ENCODE data around the gene KIF17. TPM values are rescaled to one million over a fixed set of nuclear protein-coding genes. Genes with fewer than 3 reads are reported as not detected.

KIF17 gene
- total and polyA plus RNA-seq, 8 donors = 0.20 to 1.1 (median 0.69) TPM

- ATAC-seq = no peak
- 87 to 94% methylated on average over 15 of the region's 15 CpGs for WGBS, 2 donors
- no peaks in the 10 kb centered on the region for H3K36me3 ChIP-seq
- H3K27me3 ChIP-seq = no peaks in the 10 kb centered on the region
- no peak for DNase-seq
- H3K4me3 ChIP-seq = no peak overlapping the region
- FAIRE-seq = no peak
- no peak overlapping the region for H3K27ac ChIP-seq
- H3K9me3 ChIP-seq = no peaks in the 10 kb centered on the region
- intact Hi-C loops (cut with DNase I) = no loop called here
- peaks cover 0 to 3% (median 0%) of the 10 kb centered on the region in 3 donors for H3K4me1 ChIP-seq
- TF ChIP-seq CTCF (IDR thresholded peaks at IDR 0.05) = no peak
These were observed 2.4 kb downstream of the KIF17 start for GRCh38 chr1:20715406-20715805.

- intact Hi-C loops (cut with DNase I) = no loop called here
- no peak for TF ChIP-seq CTCF (IDR thresholded peaks at IDR 0.05)
- WGBS, 2 donors = 87 to 93% methylated on average over 6 of the region's 6 CpGs
- Histone ChIP-seq H3K36me3 (no peaks in the 10 kb centered on the region), H3K9me3 (no peaks in the 10 kb centered on the region), H3K4me3 (no peak overlapping the region), H3K4me1 (peaks cover 0 to 3% (median 0%) of the 10 kb centered on the region in 3 donors), H3K27ac (no peak overlapping the region), H3K27me3 (no peaks in the 10 kb centered on the region)
- no peak for DNase-seq
- FAIRE-seq = no peak
- no peak for ATAC-seq
These were observed 4.4 kb downstream of the KIF17 start for GRCh38 chr1:20713440-20713839.

GRCh38 chr1:20712215-20712577 lies 5.6 kb downstream of the KIF17 start:
- no peaks in the 10 kb centered on the region for H3K36me3 ChIP-seq
- H3K9me3 ChIP-seq = no peaks in the 10 kb centered on the region
- no peaks in the 10 kb centered on the region for H3K27me3 ChIP-seq
- TF ChIP-seq CTCF (IDR thresholded peaks at IDR 0.05) = no peak
- WGBS, 2 donors = 80 to 97% methylated on average over 6 of the region's 6 CpGs
- FAIRE-seq (no peak), DNase-seq (no peak), ATAC-seq (no peak)
- peaks cover 0 to under 1% (median 0%) of the 10 kb centered on the region in 3 donors for H3K4me1 ChIP-seq
- H3K27ac ChIP-seq = no peak overlapping the region
- no peak overlapping the region for H3K4me3 ChIP-seq
- intact Hi-C loops (cut with DNase I) = no loop called here

GRCh38 chr1:20711285-20712214 lies 6.3 kb downstream of the KIF17 start:
- no peak for DNase-seq
- WGBS, 2 donors = 79 to 84% methylated on average over 29 of the region's 29 CpGs
- Histone ChIP-seq H3K4me3 (no peak overlapping the region), H3K27me3 (no peaks in the 10 kb centered on the region), H3K36me3 (no peaks in the 10 kb centered on the region), H3K9me3 (no peaks in the 10 kb centered on the region), H3K4me1 (no peaks in the 10 kb centered on the region), H3K27ac (no peak overlapping the region)
- no peak for FAIRE-seq
- no peak for TF ChIP-seq CTCF (IDR thresholded peaks at IDR 0.05)
- intact Hi-C loops (cut with DNase I) = no loop called here
- no peak for ATAC-seq
